Uterus (tissue), 4 donors: ENCODE measurements around the gene RPS14. TPM values are rescaled to one million over a fixed set of nuclear protein-coding genes. Genes with fewer than 3 reads are reported as not detected.

Experiments
- DNase-seq, 2 donors: peaks; one replicate each; pipeline ENCODE4 v3.0.0-alpha.2; 2019 to 2020
- H3K27ac ChIP-seq, 2 donors: fragments of 200-600 bp; sonication (generic); 1 replicate in 1 of 2; 2 replicates in 1 of 2; pipeline ENCODE4 v1.5.1; 2016 to 2018
- H3K27me3 ChIP-seq, 2 donors: fragments of 200-600 bp; sonication (generic); one replicate each; pipeline ENCODE4 v1.5.1; 2018 to 2019; ENCODE audit warnings: control low read depth in 1 of 2
- H3K36me3 ChIP-seq, 2 donors: fragments of 200-600 bp; sonication (generic); one replicate each; pipeline ENCODE4 v1.5.1; 2019; ENCODE audit warnings: control low read depth in 1 of 2
- H3K4me1 ChIP-seq, 2 donors: fragments of 200-600 bp; sonication (generic); one replicate each; pipeline ENCODE4 v1.5.1; 2018 to 2019; ENCODE audit warnings: control low read depth in 1 of 2
- H3K4me3 ChIP-seq, 2 donors: fragments of 200-600 bp; sonication (generic); 1 replicate in 1 of 2; 2 replicates in 1 of 2; pipeline ENCODE4 v1.5.1; 2018 to 2019; ENCODE audit warnings: mild to moderate bottlenecking in 1 of 2
- H3K9me3 ChIP-seq, 2 donors: fragments of 200-600 bp; sonication (generic); one replicate each; pipeline ENCODE4 v1.5.1; 2019; ENCODE audit warnings: control low read depth in 1 of 2
- POLR2A ChIP-seq, 2 donors: fragments of 450-650 bp; IDR thresholded peaks; one replicate each; pipeline ENCODE4 v1.6.1; 2016; ENCODE audit warnings: antibody characterized with exemption in 2 of 2, mild to moderate bottlenecking in 1 of 2, moderate library complexity in 1 of 2
- intact Hi-C: fragments of 100-400 bp; cut with DNase I; formaldehyde crosslinking; loops from one replicate; pipeline ENCODE4 v1.15.1; 2023; ENCODE audit warnings: low total_unique reads
- total RNA-seq, 4 donors: library from RNA; depleted of rRNA in 3 of 4; stranded (reverse); fragments of >200 nt in 3 of 4; gene quantifications; one replicate each; pipeline versions ENCODE4 v1.1.0 to v1.2.4, GENCODE V29; 2014 to 2023
- TF ChIP-seq, protein P1 (sequence below), 4 experiments: fragments of 200-600 bp in 2 of 4; fragments of 450-650 bp in 2 of 4; sonication (generic) in 2 of 4; IDR thresholded peaks; one replicate each; pipeline ENCODE4 v1.5.1; 2016 to 2019; ENCODE audit warnings: antibody characterized with exemption in 4 of 4, mild to moderate bottlenecking in 2 of 4, moderate library complexity in 1 of 4
- donor health status: DM: yes; HTN: yes; CAD: no.

RPS14 gene
- over 10,000 TPM in 1 of 4 donors, 1,000 to 10,000 TPM in 3; 2,445 to 12,361 (median 6,046) TPM for total RNA-seq

DNA sequence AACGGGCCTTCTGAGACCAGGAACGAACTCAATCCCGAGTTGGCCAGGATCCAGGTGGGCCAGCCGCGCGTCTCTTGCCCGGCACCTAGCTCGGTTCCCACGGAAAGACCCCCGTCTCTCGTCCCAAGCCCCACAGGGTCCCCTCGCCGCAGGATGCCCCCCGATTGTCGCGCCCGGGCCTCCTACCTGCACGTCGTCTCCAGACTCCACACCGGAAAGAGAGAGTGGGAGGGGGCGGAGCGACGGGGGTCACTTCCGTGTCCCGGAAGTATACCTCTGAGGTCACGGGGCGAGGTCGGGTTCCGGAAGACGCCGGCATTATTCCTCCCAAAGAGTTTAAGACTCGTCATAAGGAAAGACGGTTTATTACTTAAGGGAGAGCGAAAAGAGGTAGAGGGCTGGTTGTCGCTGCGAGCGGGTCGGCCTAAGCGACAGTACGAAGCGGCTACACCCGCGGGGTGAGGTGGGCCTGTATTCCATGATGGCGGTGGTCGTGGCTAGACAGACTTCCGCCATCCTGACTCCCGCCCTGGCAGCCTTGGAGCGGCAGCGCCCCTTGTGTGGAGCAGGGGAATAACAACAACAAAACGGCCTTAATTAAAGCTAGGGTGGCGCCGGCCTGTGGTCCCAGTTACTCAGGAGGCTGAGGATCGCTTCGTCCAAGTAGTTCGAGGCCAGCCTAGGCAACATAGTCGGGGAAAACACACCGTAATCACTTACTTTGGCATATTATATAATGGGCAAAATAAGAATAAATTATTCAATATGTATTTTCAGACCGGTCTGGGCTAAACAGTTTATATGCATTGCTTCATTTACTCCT lies at the start of gene RPS14:
TSS of gene RPS14 (minus strand) at position 223 of the 823 bp plus-strand sequence. CDS start 2,006 bp downstream, outside the sequence.
- TF ChIP-seq, protein P1, sequence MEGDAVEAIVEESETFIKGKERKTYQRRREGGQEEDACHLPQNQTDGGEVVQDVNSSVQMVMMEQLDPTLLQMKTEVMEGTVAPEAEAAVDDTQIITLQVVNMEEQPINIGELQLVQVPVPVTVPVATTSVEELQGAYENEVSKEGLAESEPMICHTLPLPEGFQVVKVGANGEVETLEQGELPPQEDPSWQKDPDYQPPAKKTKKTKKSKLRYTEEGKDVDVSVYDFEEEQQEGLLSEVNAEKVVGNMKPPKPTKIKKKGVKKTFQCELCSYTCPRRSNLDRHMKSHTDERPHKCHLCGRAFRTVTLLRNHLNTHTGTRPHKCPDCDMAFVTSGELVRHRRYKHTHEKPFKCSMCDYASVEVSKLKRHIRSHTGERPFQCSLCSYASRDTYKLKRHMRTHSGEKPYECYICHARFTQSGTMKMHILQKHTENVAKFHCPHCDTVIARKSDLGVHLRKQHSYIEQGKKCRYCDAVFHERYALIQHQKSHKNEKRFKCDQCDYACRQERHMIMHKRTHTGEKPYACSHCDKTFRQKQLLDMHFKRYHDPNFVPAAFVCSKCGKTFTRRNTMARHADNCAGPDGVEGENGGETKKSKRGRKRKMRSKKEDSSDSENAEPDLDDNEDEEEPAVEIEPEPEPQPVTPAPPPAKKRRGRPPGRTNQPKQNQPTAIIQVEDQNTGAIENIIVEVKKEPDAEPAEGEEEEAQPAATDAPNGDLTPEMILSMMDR (IDR thresholded peaks at IDR 0.05): peak; percentile 91 to 97 (median 94)
- TF ChIP-seq POLR2A (IDR thresholded peaks at IDR 0.05): peak; percentile 57 to 87
- no peaks in the 10 kb centered on the region for H3K27me3 ChIP-seq
- peaks cover 0 to 5% of the 10 kb centered on the region in 2 donors for H3K4me1 ChIP-seq
- peak; percentile 92 to 94 for DNase-seq
- H3K27ac ChIP-seq: peak within 1 kb of the TSS; percentile 92 to 93
- H3K4me3 ChIP-seq: peak within 1 kb of the TSS; percentile 65 to 93
- intact Hi-C loops: no loop called here
- H3K9me3 ChIP-seq: no peaks in the 10 kb centered on the region
- H3K36me3 ChIP-seq: no peaks in the 10 kb centered on the region

DNA sequence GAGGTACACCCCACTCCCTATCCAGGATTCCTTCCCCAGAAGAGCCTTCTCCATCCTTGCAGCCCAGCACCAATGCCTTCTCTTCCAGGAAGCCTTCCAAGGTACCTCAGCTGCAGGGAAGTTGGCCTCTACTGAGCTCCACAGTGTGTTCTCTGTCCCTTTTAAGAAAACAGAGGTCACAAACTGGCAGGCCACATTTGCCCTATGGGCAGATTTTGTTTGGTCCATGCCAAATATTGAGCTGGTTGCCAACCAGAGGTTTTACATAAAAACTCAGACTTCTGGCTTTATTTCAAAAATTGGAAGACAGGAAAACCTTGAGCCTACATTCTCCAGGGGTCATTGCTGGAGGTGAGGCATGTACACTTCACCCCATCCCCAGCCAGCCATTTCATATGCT lies 49.4 kb upstream of the RPS14 start:
- H3K9me3 ChIP-seq: no peaks in the 10 kb centered on the region
- H3K4me1 ChIP-seq: peaks cover 0 to 25% of the 10 kb centered on the region in 2 donors
- H3K27me3 ChIP-seq: no peaks in the 10 kb centered on the region
- no peak for DNase-seq
- intact Hi-C loops: no loop called here
- H3K36me3 ChIP-seq: no peaks in the 10 kb centered on the region
- peak overlapping the region; percentile 55 to 62 for H3K27ac ChIP-seq
- H3K4me3 ChIP-seq: no peak overlapping the region
- TF ChIP-seq, protein P1 (IDR thresholded peaks at IDR 0.05): no peak
- TF ChIP-seq POLR2A (IDR thresholded peaks at IDR 0.05): no peak

DNA sequence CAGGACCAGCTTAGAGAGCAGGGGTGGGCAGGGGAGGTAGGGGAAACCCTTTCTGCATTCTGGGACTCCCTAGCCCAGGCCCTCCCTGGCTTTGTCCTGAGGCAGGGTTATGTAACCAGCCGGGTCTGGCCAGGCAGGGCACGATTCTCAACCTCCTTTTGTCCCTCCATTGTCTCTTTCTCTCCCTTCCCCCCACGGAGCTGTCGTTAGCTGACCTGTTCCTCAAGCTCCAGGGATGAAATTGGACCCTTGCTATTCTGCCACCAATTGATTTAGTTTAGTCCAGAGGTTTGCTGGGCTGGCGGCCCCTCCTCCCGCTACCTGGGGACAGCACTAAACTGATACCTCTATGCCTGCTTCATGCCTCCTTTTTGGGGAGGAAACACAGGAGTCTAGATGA lies 49.0 kb upstream of the RPS14 start:
- peak overlapping the region; percentile 55 to 62 for H3K27ac ChIP-seq
- no peaks in the 10 kb centered on the region for H3K9me3 ChIP-seq
- H3K4me1 ChIP-seq: peaks cover 0 to 22% of the 10 kb centered on the region in 2 donors
- DNase-seq: no peak
- no peak overlapping the region for H3K4me3 ChIP-seq
- intact Hi-C loops: no loop called here
- no peak for TF ChIP-seq POLR2A (IDR thresholded peaks at IDR 0.05)
- TF ChIP-seq, protein P1 (IDR thresholded peaks at IDR 0.05): no peak
- H3K36me3 ChIP-seq: no peaks in the 10 kb centered on the region
- H3K27me3 ChIP-seq: no peaks in the 10 kb centered on the region

DNA sequence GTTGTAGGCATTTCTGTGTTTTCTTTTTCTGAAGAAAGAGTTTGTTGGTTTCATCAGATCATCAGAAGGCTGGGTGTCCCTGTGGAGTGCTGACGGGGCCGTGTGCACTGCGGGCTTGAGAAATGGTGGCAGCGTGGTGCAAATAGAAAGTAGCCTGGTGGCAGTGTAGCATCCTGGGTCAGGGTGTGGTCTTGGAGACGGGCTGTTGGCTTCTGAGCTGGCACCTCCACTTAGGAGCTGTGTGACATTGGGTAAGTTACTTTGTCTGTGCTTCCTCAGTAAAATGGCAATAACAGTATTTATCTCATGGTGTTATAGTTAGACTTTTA lies 48.4 kb upstream of the RPS14 start:
- Histone ChIP-seq H3K36me3 (no peaks in the 10 kb centered on the region), H3K27ac (peak overlapping the region; percentile 55 to 62), H3K4me3 (no peak overlapping the region), H3K27me3 (no peaks in the 10 kb centered on the region), H3K4me1 (peaks cover 0 to 22% of the 10 kb centered on the region in 2 donors), H3K9me3 (no peaks in the 10 kb centered on the region)
- intact Hi-C loops: no loop called here
- no peak for DNase-seq
- TF ChIP-seq, protein P1 (IDR thresholded peaks at IDR 0.05): no peak
- no peak for TF ChIP-seq POLR2A (IDR thresholded peaks at IDR 0.05)

DNA sequence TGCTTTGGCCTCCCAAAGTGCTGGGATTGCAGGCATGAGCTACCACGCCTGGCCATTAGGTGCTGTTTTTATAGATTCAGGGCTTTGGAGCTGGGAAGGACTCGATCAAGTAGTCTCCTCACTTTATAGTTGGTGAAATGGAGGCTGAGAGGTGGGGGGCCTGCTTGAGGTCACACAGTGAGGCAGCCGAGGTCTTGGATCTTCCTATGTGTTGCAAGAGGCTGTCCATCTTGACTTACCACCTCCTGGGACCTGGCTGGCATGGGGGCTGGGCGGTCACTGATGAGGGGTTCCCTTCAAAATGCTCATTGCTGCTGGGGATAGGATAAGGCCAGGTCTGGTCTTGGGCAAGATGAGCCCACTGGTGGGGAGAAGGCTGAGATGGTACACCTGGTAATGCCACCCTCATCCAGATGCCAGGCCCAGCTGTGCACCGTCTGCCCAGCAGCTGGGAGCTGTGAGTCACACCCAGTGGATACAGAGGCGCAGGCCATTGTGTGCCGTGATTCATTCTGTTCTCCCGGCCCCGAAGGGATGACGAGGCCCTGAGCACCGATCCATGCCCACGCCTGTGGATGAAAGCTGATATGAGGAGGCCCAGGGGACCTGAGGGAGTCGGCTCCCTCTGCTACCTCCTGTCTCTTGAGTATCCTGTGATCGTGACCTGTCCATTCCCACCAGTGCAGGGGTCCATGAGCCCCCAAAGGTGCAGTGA lies 47.9 kb upstream of the RPS14 start:
- Histone ChIP-seq H3K4me3 (no peak overlapping the region), H3K36me3 (no peaks in the 10 kb centered on the region), H3K27ac (peak overlapping the region; percentile 55 to 62), H3K9me3 (no peaks in the 10 kb centered on the region), H3K4me1 (peaks cover 0 to 21% of the 10 kb centered on the region in 2 donors), H3K27me3 (no peaks in the 10 kb centered on the region)
- intact Hi-C loops: no loop called here
- TF ChIP-seq, protein P1 (IDR thresholded peaks at IDR 0.05): no peak
- no peak for TF ChIP-seq POLR2A (IDR thresholded peaks at IDR 0.05)
- DNase-seq: peak; percentile 64 to 71
